ENCODE data around the gene SLC12A2. TPM values are rescaled to one million over a fixed set of nuclear protein-coding genes. Genes with fewer than 3 reads are reported as not detected.

Gene SLC12A2
- total RNA-seq, 4 donors from 2014 or later: 21.2 to 31.1 (median 27.1) TPM

- no peak for TF ChIP-seq CTCF (IDR thresholded peaks at IDR 0.05; ENCODE audit: low read depth)
Measured at GRCh38 chr5:128097781-128098180, 14.2 kb downstream of the SLC12A2 start.

- TF ChIP-seq CTCF (IDR thresholded peaks at IDR 0.05; ENCODE audit: low read depth): no peak
Measured at GRCh38 chr5:128099944-128100343, 16.4 kb downstream of the SLC12A2 start.

GRCh38 chr5:128100860-128101557 lies 17.4 kb downstream of the SLC12A2 start:
- no peak for TF ChIP-seq CTCF (IDR thresholded peaks at IDR 0.05; ENCODE audit: low read depth)

- TF ChIP-seq CTCF (IDR thresholded peaks at IDR 0.05; ENCODE audit: low read depth): no peak
Measured at GRCh38 chr5:128101676-128102075, 18.1 kb downstream of the SLC12A2 start.

GRCh38 chr5:128105203-128105602 lies 21.6 kb downstream of the SLC12A2 start:
- no peak for TF ChIP-seq CTCF (IDR thresholded peaks at IDR 0.05; ENCODE audit: low read depth)

GRCh38 chr5:128109138-128109537 lies 25.6 kb downstream of the SLC12A2 start:
- no peak for TF ChIP-seq CTCF (IDR thresholded peaks at IDR 0.05; ENCODE audit: low read depth)

- no peak for TF ChIP-seq CTCF (IDR thresholded peaks at IDR 0.05; ENCODE audit: low read depth)
Measured at GRCh38 chr5:128109766-128110165, 26.2 kb downstream of the SLC12A2 start.
